Glutamatergic neuron (in vitro differentiated cells): Measurements from ENCODE around the gene EFHB. TPM values are rescaled to one million over a fixed set of nuclear protein-coding genes. Genes with fewer than 3 reads are reported as not detected.
"Not testable (repeated sequence)": the region's sequence is repeated elsewhere in the genome, so short reads cannot be mapped to it uniquely, and the experiment has no call there.

Experiments used
- DNase-seq: peaks from one replicate; pipeline ENCODE4 v3.0.0; 2022
- H3K27ac Mint-ChIP-seq: one replicate; pipeline ENCODE4 v1.8.0; 2020; ENCODE audit warnings: mild to moderate bottlenecking, mixed read lengths, inconsistent platforms; ENCODE audit not compliant: unreplicated experiment
- H3K27me3 Mint-ChIP-seq: one replicate; pipeline ENCODE4 v1.8.0; 2020; ENCODE audit warnings: mild to moderate bottlenecking, moderate library complexity, mixed read lengths, inconsistent platforms; ENCODE audit not compliant: unreplicated experiment
- H3K36me3 Mint-ChIP-seq: one replicate; pipeline ENCODE4 v1.8.0; 2020; ENCODE audit warnings: mild to moderate bottlenecking, mixed read lengths, inconsistent platforms; ENCODE audit not compliant: unreplicated experiment
- H3K4me1 Mint-ChIP-seq: one replicate; pipeline ENCODE4 v1.8.0; 2020; ENCODE audit warnings: mild to moderate bottlenecking, low read depth, mixed read lengths, inconsistent platforms; ENCODE audit not compliant: unreplicated experiment
- H3K4me3 Mint-ChIP-seq: one replicate; pipeline ENCODE4 v1.8.0; 2020; ENCODE audit warnings: mild to moderate bottlenecking, mixed read lengths, inconsistent platforms; ENCODE audit not compliant: unreplicated experiment
- H3K9me3 Mint-ChIP-seq: one replicate; pipeline ENCODE4 v1.8.0; 2020; ENCODE audit warnings: mild to moderate bottlenecking, moderate library complexity, mixed read lengths, inconsistent platforms; ENCODE audit not compliant: unreplicated experiment
- CTCF ChIP-seq: fragments of 200-600 bp; sonication (generic); IDR thresholded peaks from one replicate; pipeline ENCODE4 v1.5.0; 2021; ENCODE audit not compliant: partially characterized antibody, unreplicated experiment
- total RNA-seq: library from RNA; stranded (reverse); fragmentation: NEBNext Ultra II Directional; extraction: Animal tissue kit (Norgen Biotek cat#: 25700); gene quantifications from one replicate; pipeline ENCODE4 v1.2.1, GENCODE V29; 2021; ENCODE audit not compliant: unreplicated experiment

The EFHB gene
- total RNA-seq, 1 donor from 2014 or later, result 0.76 TPM

DNA sequence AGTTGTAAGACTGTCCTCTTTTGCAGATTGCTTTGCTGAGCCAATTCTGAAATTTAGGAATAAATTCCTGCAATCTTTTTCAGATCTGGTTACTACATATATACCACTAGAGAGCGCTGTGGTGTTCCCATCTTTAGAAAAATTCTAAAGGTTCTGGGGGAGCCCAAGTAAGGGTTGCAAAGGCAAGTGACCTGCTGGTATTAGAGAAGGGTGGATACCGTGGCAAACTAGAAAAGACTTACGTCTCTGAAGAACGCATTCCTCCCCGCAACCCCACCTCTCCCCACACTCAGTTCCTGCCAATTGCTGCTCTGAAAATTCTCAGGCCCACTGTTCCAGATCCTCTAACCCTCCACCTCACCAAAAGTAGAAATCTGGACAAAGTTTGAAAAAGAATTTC is 48.5 kb downstream of the EFHB start:
- Mint-ChIP-seq H3K27me3 (no peaks in the 10 kb centered on the region), H3K27ac (no peak overlapping the region), H3K4me3 (no peak overlapping the region), H3K9me3 (no peaks in the 10 kb centered on the region), H3K4me1 (peaks cover 6% of the 10 kb centered on the region), H3K36me3 (no peaks in the 10 kb centered on the region)
- peak; percentile 65 for TF ChIP-seq CTCF
- no peak for DNase-seq

DNA sequence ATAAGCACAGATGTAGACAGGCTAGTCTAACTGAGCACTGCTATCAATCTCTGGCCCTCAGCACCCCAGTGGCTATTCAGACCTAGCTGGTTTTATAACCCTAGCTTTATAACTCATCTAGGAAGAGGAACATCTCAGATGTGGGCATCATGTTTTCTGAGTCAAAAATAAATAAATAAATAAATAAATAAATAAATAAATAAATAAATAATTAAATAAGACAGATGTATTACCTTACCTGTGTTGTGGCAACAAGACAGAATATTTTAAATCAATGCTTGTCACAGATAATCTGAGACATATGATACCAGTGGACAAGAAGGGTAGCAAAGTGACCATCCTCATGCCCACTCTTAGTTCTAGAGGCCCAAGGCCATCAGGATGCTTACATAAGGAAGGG is 52.2 kb downstream of the EFHB start:
- H3K36me3 Mint-ChIP-seq, result no peaks in the 10 kb centered on the region
- TF ChIP-seq CTCF, result no peak
- no peaks in the 10 kb centered on the region for H3K9me3 Mint-ChIP-seq
- H3K4me1 Mint-ChIP-seq, result no peaks in the 10 kb centered on the region
- no peak overlapping the region for H3K27ac Mint-ChIP-seq
- H3K27me3 Mint-ChIP-seq, result no peaks in the 10 kb centered on the region
- no peak overlapping the region for H3K4me3 Mint-ChIP-seq
- DNase-seq, result no peak

DNA sequence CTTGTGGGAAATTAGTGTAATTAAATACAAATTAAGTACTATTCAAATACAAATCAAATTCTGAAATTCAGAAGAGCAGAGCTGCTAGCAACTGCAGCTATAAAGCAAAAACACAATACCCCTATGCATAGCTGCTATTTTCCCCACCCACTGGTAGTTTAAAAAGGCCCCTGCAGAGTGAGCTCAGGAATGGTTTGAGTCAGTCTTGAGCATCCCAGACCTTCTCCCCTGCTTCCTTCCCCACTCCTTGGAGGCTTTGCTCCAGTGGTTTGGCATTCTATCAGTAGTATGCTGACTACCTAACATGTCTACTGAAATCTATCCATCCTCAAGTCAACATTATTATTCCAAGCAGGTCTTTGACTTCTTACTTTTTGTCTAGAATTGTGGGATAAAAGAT is 53.0 kb downstream of the EFHB start:
- Mint-ChIP-seq H3K36me3 (no peaks in the 10 kb centered on the region), H3K27ac (no peak overlapping the region), H3K4me1 (no peaks in the 10 kb centered on the region), H3K4me3 (no peak overlapping the region), H3K9me3 (no peaks in the 10 kb centered on the region), H3K27me3 (no peaks in the 10 kb centered on the region)
- TF ChIP-seq CTCF, result no peak
- no peak for DNase-seq

DNA sequence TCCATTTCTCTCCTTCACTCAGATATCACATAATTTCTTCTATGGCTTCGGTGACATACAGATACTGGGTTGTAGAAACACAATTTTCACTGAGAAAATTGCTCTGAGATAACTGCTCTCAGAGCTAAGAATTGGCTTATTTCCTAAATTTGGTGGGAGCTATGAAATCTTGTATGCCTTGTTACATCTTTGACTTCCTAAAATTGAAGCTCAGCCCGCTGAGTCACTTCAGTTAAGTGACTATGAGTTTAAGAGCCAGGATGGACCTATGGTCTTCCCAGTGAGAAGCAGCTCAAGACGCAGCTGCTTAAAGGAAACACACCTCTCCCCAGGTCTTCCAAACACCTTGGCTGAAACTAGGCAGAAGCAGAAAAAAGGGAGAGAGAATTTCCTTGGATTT is 56.4 kb downstream of the EFHB start:
- no peaks in the 10 kb centered on the region for H3K27me3 Mint-ChIP-seq
- no peak for TF ChIP-seq CTCF
- peaks cover 1% of the 10 kb centered on the region for H3K9me3 Mint-ChIP-seq
- no peak overlapping the region for H3K4me3 Mint-ChIP-seq
- H3K4me1 Mint-ChIP-seq, result no peaks in the 10 kb centered on the region
- DNase-seq, result no peak
- H3K27ac Mint-ChIP-seq, result no peak overlapping the region
- H3K36me3 Mint-ChIP-seq, result no peaks in the 10 kb centered on the region

- H3K4me1 Mint-ChIP-seq, result no peaks in the 10 kb centered on the region
- DNase-seq, result peak; percentile 44
- H3K4me3 Mint-ChIP-seq, result no peak overlapping the region
- peak; percentile 81 for TF ChIP-seq CTCF
- H3K36me3 Mint-ChIP-seq, result peaks cover 5% of the 10 kb centered on the region
- no peaks in the 10 kb centered on the region for H3K27me3 Mint-ChIP-seq
- H3K9me3 Mint-ChIP-seq, result peaks cover 1% of the 10 kb centered on the region
- H3K27ac Mint-ChIP-seq, result no peak overlapping the region
Observed at GRCh38 chr3:19866751-19867347, 67.2 kb downstream of the EFHB start.

GRCh38 chr3:19855318-19855717 is 78.7 kb downstream of the EFHB start:
- H3K4me3 Mint-ChIP-seq, H3K9me3 Mint-ChIP-seq, H3K27ac Mint-ChIP-seq, H3K36me3 Mint-ChIP-seq, H3K4me1 Mint-ChIP-seq, DNase-seq, H3K27me3 Mint-ChIP-seq: not testable (repeated sequence)

DNA sequence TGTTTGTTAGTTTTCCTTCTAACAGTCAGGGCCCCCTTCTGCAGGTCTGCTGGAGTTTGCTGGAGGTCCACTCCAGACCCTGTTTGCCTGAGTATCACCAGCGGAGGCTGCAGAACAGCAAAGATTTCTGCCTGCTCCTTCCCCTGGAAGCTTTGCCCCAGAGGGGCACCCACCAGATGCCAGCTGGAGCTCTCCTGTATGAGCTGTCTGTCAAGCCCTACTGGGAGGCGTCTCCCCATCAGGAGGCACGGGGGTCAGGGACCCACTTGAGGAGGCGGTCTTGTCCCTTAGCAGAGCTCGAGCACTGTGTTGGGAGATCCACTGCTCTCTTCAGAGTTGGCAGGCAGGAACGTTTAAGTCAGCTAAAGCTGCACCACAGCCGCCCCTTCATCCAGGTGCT is 87.4 kb downstream of the EFHB start:
- H3K4me1 Mint-ChIP-seq, DNase-seq, H3K4me3 Mint-ChIP-seq, H3K36me3 Mint-ChIP-seq, H3K27me3 Mint-ChIP-seq, H3K27ac Mint-ChIP-seq, H3K9me3 Mint-ChIP-seq: not testable (repeated sequence)
